ENCODE results near the gene ARHGAP19.

Gene ARHGAP19

GRCh38 chr10:97190450-97190849 is 102.0 kb downstream of the ARHGAP19 start:
- no peak for DNase-seq (ENCODE audit: low read depth)

DNA sequence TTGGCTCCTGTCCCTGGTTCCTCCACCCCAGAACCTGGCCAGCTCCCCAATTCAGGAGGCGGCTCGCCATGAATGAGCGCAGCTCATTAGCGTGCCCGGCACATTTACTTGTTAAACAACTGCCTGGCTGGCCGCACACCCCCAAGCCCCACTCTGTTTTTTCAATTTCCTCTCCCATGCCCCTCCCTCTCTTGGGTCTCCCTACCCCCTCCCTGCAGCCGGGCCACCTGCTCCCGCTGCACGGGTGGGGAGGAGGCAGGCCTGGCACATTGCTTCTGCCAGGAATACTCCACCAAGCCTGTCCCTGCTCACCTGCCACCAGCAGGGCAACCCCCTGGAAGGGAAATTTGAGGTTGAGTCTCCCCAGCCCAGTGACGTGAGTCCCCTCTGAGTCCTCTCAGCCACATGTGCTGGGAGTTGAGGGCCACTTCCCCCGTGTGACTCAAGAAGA is 104.2 kb downstream of the ARHGAP19 start:
- DNase-seq (ENCODE audit: low read depth) = no peak

DNA sequence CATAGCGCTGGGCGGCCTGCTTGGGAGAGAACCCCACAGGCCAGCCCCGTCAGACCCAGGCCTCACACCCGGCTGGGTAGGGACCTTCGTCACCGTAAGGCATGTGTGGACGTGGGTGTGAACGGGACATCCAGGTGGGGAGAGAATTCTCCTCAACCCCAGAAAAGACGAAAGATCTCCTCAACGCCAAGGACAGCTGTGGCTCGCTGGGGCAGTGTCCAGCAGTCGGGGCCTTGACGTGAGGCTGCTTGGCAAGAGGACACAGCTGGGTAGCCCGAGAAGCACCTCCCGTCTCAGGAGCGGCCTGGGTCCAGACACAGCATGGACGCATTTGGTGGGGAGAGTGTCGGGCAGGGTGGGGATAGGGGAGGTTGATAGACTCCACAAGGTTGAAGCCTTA is 105.5 kb downstream of the ARHGAP19 start:
- DNase-seq (ENCODE audit: low read depth) = no peak

DNA sequence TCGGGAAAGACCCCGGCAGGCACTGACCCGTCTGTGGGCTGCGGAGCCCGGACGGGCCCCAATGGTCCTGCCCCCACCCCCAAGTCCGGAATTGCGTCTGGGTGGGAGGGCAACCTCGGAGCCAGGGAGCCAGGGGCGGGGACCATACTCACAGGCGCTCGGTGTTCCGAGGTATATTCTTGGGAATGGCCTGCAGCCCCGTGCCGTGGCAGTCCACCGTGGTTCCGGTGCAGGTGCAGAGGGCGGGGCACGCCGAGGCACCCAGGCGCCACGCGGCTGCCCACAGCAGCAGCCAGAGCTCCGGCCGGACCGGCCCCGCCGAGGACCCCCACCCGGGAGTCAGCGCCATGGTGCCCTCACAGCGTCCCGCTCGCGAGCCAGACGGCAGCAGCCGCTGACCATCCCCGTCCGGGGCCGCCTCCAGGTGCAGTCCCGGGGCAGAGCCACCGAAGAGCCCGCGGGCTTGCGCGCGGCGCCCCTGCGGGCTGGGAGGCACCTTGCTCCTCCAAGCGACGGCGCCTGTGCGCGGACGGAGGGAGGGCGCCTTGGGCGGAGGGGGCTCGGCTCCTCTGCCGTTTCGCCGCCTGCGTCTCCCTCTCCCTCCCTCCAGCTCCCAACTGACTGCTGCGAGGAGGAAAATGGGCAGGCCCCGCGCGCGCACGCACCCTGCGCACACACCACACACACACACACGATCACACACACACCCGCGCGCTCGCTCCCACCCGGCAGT is 106.9 kb downstream of the ARHGAP19 start, which contains the start of gene SLIT1:
Gene SLIT1, minus strand, starts transcription at position 634 of the 733 bp plus-strand sequence. Its CDS starts 285 bp downstream, at position 349.
- DNase-seq (ENCODE audit: low read depth) = no peak

GRCh38 chr10:97184971-97185325 is 107.5 kb downstream of the ARHGAP19 start:
- no peak for DNase-seq (ENCODE audit: low read depth)

DNA sequence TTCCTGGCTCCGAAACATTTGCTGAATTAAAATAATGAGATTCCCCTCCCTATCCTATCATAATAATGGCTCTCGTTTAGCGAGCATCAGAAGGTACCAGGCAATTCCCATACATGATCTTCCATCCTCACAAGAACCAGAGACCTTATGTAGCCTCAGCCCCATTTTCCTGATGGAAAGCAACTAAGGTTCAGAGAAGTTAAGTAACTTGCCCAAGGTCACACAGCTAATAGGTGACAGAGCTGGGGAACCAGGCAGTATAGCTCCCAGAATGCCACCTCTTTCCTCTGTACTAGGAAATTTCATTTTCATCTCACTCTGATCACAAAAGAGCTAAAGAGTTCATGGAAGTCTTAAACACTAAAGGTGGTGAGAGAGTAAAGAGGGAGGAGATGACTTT is 109.1 kb downstream of the ARHGAP19 start:
- no peak for DNase-seq (ENCODE audit: low read depth)

DNA sequence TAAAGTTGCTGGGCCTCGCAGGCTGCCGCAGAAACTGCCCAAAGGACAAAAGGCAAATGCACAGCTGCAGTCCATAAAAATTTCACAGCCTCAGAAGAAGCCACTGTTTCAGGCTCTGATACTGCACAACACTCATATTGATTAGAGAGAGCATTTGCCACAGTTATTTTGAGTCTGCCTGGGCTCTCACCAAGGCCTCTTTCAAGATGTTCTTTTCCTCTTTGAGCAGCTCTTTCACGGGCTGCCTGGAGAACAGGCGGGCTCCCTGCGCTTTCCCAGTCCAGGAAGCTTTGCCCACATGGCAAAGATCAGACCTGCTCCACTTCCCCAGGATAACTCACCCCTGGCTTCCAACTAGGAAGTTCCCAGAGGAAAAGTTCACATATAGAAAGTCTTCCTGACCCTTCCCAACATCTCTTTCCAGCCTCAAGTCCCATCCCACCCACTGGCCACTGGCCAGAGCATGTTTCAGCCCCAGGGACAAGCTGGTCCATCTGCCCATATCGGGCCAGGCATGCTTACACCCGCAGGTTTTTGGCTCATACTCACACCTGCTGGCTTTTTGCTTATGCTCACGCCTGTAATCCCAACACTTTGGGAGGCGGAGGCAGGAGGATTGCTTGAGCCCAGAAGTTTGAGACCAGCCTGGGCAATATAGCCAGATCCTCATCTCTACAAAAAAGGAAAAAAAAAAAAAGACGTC is 110.0 kb downstream of the ARHGAP19 start:
- DNase-seq (ENCODE audit: low read depth) = no peak

DNA sequence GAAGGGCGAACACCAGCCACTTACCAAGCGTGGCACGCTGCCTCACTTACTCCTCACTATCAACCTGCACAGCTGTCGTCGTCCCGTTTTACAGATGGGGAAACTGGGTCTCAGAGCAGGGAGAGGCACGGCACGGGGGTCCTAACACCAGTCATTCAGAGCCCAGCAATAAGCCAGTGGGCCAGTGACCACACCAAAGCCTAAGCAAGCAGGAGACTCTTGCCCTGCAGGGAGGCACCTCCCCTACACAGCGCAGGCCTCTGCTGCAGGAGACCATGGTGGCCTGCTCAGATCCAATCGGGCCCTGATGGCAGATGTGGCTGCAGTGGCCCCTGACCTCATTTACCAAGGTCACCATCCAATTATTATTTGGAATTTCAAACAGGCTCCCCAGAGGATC is 111.5 kb downstream of the ARHGAP19 start:
- DNase-seq (ENCODE audit: low read depth) = no peak

DNA sequence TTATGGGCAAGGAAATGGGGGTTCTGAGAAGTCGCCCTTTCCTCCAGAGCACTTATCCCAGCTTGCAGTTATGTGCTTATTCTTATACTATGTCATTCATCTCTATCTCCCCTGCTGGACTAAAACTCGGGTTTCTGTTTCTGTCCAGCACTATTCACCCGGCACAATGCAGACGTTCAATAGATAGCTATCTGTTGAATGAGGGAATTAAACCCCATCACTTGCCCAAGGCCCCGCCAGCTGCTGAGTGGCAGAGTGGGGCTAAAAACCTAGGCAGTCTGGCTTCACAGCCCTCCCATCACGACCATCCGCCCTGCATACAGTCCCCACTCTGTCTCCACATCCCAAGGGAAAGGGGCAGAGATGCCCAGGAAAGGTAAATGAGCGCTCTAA is 112.1 kb downstream of the ARHGAP19 start:
- DNase-seq (ENCODE audit: low read depth) = no peak

DNA sequence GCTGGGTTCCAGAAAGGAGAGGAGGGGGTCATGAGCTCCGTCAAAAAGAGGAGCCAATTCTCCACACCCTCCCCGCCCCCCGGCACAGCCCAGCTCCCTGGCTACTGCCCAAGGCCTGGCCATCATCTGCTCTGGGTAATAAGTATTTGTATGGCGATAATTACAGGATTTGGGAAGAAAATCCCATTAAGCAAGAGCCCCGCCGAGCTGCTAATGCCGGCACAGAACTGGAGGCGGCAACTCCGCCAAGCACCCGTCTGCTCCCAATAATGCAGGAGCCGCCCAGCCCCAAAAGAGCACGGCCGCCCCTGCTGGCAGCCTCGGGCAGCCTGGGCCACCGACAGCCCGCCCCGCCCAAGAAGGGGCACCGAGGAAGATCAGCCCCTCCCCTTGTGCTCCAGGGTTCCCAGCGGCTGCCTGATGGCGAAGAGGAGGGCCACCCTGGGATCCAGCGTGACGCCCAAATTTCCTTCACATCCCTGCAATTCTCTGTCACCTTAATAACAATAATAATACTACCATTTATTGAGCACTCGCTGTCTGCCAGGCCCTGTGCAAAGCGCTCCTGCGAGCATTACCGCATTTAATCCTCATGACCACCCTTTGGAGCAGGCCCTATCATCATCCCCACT is 112.6 kb downstream of the ARHGAP19 start:
- no peak for DNase-seq (ENCODE audit: low read depth)

- no peak for DNase-seq (ENCODE audit: low read depth)
These were observed 113.1 kb downstream of the ARHGAP19 start for GRCh38 chr10:97179311-97179710.

DNA sequence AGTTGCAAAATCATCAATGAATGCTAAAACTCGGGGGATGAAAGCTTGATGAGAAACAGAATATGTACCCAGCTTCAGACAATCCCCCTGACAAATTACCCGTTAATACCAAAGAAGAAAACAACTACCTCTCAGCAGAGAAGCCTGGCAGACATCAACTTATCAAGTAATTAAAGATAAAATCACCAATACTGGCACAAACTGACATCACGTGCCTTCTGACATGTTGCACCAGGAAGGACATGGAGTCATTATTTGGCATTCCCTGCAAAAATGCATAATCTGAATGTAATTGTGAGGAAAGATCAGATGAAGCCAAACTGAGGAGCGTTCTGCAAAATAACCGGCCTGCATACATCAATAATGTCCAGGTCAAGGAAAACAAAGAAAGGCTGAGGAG is 114.4 kb downstream of the ARHGAP19 start:
- no peak for DNase-seq (ENCODE audit: low read depth)

- DNase-seq (ENCODE audit: low read depth) = no peak
These were observed 116.2 kb downstream of the ARHGAP19 start for GRCh38 chr10:97176226-97176625.

DNA sequence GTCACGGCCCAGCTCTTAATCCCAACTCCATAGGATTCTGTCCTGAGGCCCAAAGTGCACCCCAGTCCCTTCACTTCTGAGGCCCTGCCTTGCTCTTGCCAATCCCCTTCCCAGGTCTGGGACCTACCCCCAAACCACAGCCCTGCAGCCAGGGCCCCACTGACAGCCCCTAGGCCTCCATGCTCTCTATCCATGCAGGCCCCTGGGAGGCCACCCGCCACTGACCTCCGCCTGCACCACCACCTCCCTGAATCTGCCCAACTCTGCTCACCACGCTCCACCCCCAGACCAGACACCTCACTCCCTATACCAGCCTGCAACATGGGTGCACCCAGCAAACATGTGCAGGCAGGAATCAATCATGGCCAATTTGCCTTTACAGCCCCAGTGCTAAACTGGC is 116.9 kb downstream of the ARHGAP19 start:
- no peak for DNase-seq (ENCODE audit: low read depth)

DNA sequence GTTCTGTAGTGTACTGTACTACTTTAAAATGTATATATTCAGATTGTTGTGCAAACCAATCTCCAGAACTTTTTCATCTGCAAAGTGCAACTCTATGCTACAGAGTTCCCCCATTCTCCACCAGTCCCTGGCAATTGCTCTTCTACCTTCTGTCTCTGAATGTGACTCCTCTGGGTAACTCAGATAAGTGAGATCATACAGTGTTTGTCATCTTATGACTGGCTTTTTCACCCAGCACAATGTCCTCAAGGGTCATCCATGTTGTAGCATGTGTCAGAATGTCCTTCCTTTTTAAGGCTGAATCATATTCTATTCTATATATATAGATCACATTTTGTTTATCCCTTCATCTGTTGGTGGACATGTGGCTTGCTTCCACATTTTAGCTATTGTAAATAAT is 117.5 kb downstream of the ARHGAP19 start:
- DNase-seq (ENCODE audit: low read depth) = no peak

- no peak for DNase-seq (ENCODE audit: low read depth)
These were observed 118.1 kb downstream of the ARHGAP19 start for GRCh38 chr10:97174276-97174775.

DNA sequence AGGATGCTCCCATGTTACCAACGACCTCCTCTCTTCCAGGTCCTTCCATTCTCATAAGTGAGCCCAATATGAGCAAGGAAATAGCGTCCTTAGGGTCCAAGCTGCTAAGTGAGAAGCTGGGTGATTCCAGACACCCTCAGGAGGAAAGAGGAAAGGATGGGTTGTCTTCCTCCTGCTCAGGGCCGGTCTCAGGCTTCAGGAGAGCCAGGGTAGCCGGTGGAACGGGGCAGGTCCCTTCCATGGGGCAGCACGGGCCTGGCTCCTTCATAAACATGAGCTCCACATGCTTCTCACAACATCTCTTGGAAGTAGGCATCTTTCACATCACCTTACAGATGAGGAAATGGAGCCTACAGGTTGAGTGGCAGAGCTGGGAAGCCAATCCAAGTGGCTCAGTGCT is 119.4 kb downstream of the ARHGAP19 start:
- DNase-seq (ENCODE audit: low read depth) = no peak
